Natural killer cell treated with Interleukin-12 subunit alpha and Interleukin-12 subunit beta and Interleukin-15 and Interleukin-18, amount 100 ng/mL, for 72 hours (primary cell): Measurements from ENCODE around the gene FBRSL1. TPM values are rescaled to one million over a fixed set of nuclear protein-coding genes. Genes with fewer than 3 reads are reported as not detected.
A peak's percentile ranks its signal among the peaks of the same experiment; 100 is the strongest.
"Not testable (repeated sequence)": the region's sequence is repeated elsewhere in the genome, so short reads cannot be mapped to it uniquely, and the experiment has no call there.

Source experiments
- ATAC-seq, 2 donors: fragments of 150-1000 bp; cut with Tn5 transposase in 1 of 2; sonication (Bioruptor Pico), chemical (Tn5 transposase) in 1 of 2; 2 replicates each; pipeline ENCODE4 v1.10.0; 2021
- DNase-seq: peaks from one replicate; pipeline ENCODE4 v3.0.0; 2022; ENCODE audit warnings: low spot score
- H3K27ac Mint-ChIP-seq, 2 donors: 1 replicate in 1 of 2; 2 replicates in 1 of 2; pipeline ENCODE4 v1.8.0; 2022; ENCODE audit warnings: mixed read lengths in 2 of 2, mild to moderate bottlenecking in 1 of 2, moderate library complexity in 1 of 2
- H3K27me3 Mint-ChIP-seq, 2 donors: 1 replicate in 1 of 2; 2 replicates in 1 of 2; pipeline ENCODE4 v1.8.0; 2022; ENCODE audit warnings: mixed read lengths in 2 of 2
- H3K36me3 Mint-ChIP-seq: one replicate; pipeline ENCODE4 v1.8.0; 2022; ENCODE audit warnings: mixed read lengths
- H3K4me1 Mint-ChIP-seq, 2 donors: 1 replicate in 1 of 2; 2 replicates in 1 of 2; pipeline ENCODE4 v1.8.0; 2022; ENCODE audit warnings: low read depth in 2 of 2, mixed read lengths in 2 of 2, mild to moderate bottlenecking in 1 of 2
- H3K4me3 Mint-ChIP-seq: one replicate; pipeline ENCODE4 v1.8.0; 2022; ENCODE audit warnings: mixed read lengths
- H3K9me3 Mint-ChIP-seq: 2 replicates; pipeline ENCODE4 v1.8.0; 2022; ENCODE audit warnings: mixed read lengths
- total RNA-seq, 2 donors: library from RNA; stranded (reverse); gene quantifications; one replicate each; pipeline ENCODE4 v1.2.3, GENCODE V29; 2022

Gene FBRSL1
- total RNA-seq, 2 donors from 2014 or later, result 38.0 to 91.5 TPM

GRCh38 chr12:132458441-132458840 is 31.5 kb upstream of the FBRSL1 start:
- H3K27me3 Mint-ChIP-seq, result no peaks in the 10 kb centered on the region
- no peaks in the 10 kb centered on the region for H3K36me3 Mint-ChIP-seq
- ATAC-seq (no peak), DNase-seq (no peak)
- peaks cover 8% of the 10 kb centered on the region for H3K9me3 Mint-ChIP-seq
- H3K27ac Mint-ChIP-seq, result no peak overlapping the region
- peaks cover 16 to 25% of the 10 kb centered on the region in 2 donors for H3K4me1 Mint-ChIP-seq
- H3K4me3 Mint-ChIP-seq, result no peak overlapping the region

DNA sequence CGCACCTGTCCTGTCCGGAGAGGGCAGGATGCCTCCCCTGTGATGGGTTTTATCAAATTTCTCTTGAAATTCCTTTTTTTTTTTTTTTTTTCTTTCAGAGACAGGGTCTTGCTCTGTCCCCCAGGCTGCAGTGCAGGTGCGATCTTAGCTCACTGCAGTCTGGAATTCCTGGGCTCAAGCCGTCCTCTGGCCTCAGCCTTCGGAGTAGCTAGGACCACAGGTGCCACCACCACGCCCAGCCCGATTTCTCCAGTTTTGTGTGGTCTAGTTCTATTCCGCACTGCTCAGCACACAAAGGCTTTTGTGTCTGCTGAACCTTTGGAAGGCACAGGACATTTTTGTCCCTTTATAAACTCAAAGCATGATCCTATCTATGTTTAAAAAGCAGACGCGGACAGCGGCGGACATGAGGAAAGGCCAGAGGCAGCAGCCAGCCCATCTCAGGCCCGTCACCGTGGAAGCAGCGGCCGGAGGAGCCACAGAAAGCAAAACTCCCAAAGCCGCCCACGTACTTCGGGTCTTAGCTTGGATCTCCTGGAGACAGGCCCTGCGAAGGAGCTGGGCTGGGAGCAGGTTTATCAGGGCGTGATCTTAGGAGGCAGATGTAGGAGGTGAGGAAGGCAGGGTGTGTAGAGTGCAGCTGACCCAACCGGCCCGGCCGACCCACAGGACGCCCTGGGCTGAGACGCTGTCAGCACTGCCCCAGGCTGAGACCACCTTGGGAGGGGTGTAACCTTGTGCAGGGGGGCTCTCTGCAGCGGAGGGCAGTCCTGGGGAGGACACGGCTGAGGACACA is 30.9 kb upstream of the FBRSL1 start:
- no peak overlapping the region for H3K4me3 Mint-ChIP-seq
- peaks cover 8% of the 10 kb centered on the region for H3K9me3 Mint-ChIP-seq
- no peak overlapping the region for H3K27ac Mint-ChIP-seq
- no peak for DNase-seq
- no peak for ATAC-seq
- H3K27me3 Mint-ChIP-seq, result no peaks in the 10 kb centered on the region
- no peaks in the 10 kb centered on the region for H3K36me3 Mint-ChIP-seq
- H3K4me1 Mint-ChIP-seq, result peaks cover 14 to 23% of the 10 kb centered on the region in 2 donors

GRCh38 chr12:132460571-132460970 is 29.4 kb upstream of the FBRSL1 start:
- H3K9me3 Mint-ChIP-seq, result peaks cover 5% of the 10 kb centered on the region
- DNase-seq (no peak), ATAC-seq (no peak)
- no peaks in the 10 kb centered on the region for H3K36me3 Mint-ChIP-seq
- no peak overlapping the region for H3K27ac Mint-ChIP-seq
- peaks cover 5 to 8% of the 10 kb centered on the region in 2 donors for H3K4me1 Mint-ChIP-seq
- H3K27me3 Mint-ChIP-seq, result no peaks in the 10 kb centered on the region
- no peak overlapping the region for H3K4me3 Mint-ChIP-seq

GRCh38 chr12:132461526-132461925 is 28.4 kb upstream of the FBRSL1 start:
- ATAC-seq (no peak), DNase-seq (no peak)
- peaks cover 0 to 6% of the 10 kb centered on the region in 2 donors for H3K4me1 Mint-ChIP-seq
- H3K27ac Mint-ChIP-seq, result no peak overlapping the region
- no peak overlapping the region for H3K4me3 Mint-ChIP-seq
- no peaks in the 10 kb centered on the region for H3K9me3 Mint-ChIP-seq
- H3K27me3 Mint-ChIP-seq, result no peaks in the 10 kb centered on the region
- no peaks in the 10 kb centered on the region for H3K36me3 Mint-ChIP-seq

DNA sequence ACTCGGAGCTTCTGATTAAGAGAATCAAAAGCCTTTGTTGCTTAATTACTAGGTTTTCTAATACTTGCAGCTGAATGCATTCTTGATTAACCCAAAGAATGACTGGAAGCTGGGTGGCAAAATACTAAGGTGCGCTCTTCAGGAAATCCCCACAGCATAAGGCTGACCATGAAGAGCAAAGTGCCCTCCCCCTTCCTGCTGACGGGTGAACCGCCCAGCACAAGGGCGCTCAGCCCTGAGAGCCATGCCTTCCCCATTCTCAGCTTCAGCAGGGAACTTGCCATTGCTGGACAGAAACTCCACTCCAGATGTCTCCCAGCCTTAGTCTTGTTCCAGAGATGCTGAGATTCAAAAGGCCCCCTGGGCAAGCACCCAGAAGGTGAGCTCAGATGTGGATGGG is 27.2 kb upstream of the FBRSL1 start:
- no peak for DNase-seq
- no peaks in the 10 kb centered on the region for H3K27me3 Mint-ChIP-seq
- H3K4me1 Mint-ChIP-seq, result peaks cover 0 to 6% of the 10 kb centered on the region in 2 donors
- peak in 1 of 2 donors; percentile 73 for ATAC-seq
- H3K9me3 Mint-ChIP-seq, result no peaks in the 10 kb centered on the region
- H3K27ac Mint-ChIP-seq, result no peak overlapping the region
- no peak overlapping the region for H3K4me3 Mint-ChIP-seq
- no peaks in the 10 kb centered on the region for H3K36me3 Mint-ChIP-seq

DNA sequence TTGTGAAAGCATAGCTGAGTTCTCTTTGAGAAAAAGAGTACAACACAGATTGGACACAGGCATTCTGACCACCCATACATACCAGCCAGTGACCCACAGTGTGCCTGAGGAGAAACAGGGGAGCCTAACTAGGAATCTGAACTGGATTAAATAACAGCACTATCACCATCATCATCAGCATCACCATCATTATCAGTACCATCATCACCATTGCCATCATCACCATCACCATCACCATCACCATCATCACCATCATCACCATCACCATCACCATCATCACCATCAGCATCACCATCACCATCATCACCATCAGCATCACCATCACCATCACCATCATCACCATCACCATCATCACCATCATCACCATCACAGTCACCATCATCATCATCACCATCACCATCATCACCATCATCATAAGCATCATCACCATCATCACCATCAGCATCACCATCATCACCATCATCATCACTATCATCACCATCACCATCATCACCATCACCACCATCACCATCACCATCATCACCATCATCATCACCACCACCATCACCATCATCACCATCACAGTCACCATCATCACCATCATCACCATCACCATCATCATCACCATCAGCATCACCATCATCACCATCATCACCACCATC is 26.5 kb upstream of the FBRSL1 start:
- DNase-seq, H3K4me3 Mint-ChIP-seq, H3K9me3 Mint-ChIP-seq, H3K27me3 Mint-ChIP-seq, H3K4me1 Mint-ChIP-seq, ATAC-seq, H3K36me3 Mint-ChIP-seq, H3K27ac Mint-ChIP-seq: not testable (repeated sequence)

- not testable (repeated sequence) for ATAC-seq, H3K27ac Mint-ChIP-seq, H3K27me3 Mint-ChIP-seq, H3K4me1 Mint-ChIP-seq, H3K4me3 Mint-ChIP-seq, H3K36me3 Mint-ChIP-seq, H3K9me3 Mint-ChIP-seq, DNase-seq
Observed at GRCh38 chr12:132464304-132464703, 25.6 kb upstream of the FBRSL1 start.

DNA sequence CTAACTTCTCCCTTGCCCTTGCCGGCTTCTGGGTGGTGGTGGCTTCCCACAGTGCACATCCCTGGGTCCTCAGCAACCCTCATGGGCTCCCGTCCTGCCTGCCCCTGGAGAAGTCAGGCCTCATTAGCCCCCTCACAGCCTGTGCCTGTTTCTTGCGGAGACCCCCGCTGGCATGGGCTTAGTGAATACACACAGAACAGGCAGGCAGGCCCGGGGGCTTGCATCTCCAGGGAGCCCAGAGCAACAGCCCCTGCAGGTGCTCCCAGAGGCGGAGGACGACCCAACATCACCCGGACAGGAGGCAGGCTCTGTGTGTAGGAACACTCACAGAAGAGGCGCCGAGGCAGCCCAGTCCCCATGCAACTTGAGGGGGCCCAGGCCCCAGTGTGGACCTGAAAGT is 25.1 kb upstream of the FBRSL1 start:
- H3K36me3 Mint-ChIP-seq, result no peaks in the 10 kb centered on the region
- H3K4me1 Mint-ChIP-seq, result peaks cover 9 to 14% of the 10 kb centered on the region in 2 donors
- no peak for ATAC-seq

DNA sequence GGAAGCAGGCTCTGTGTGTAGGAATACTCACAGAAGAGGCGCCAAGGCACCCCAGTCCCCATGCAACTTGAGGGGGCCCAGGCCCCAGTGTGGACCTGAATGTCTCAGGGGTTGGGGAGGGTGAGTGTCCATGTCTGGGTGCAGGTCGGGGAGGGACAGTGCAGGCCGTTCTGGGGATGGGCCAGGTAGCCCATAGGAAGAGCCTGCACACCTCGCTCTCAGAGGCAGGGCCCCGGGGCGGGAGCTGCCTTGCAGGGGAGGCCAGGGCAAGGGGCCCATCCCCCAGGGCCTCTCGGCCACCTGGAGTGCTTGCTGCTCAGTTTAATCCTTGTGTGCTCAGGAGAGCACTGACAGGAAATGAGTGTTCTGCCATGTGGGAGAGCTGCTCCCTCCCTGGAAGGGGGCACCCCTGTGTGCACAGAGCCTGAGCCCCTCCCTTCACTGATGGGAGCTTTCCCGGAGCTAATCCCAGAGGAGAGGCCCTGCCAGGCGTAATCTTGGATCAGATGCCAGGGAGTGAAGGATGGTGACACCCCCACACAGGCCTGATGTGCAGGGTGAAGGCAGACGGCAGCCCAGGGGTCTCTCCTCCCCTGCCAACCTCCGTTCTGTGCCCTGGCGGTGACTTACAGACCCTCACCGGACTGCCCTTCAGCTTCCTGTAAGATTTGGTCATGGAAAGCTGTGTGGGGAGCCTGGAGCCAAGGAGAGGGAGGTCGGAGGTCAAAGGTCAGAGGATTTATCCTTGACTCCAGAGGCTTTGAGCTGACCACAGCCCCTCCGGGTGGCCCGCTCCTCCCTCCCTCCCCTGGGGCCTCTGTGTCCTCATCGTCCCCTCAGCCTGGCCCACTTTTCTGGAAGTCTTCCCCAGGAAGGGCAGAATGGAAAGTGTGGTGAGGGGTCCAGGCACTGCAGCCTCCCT is 24.4 kb upstream of the FBRSL1 start:
- Mint-ChIP-seq H3K36me3 (no peaks in the 10 kb centered on the region), H3K4me1 (peaks cover 13 to 20% of the 10 kb centered on the region in 2 donors), H3K4me3 (no peak overlapping the region), H3K27me3 (peaks cover 12% of the 10 kb centered on the region in 2 donors), H3K27ac (no peak overlapping the region), H3K9me3 (no peaks in the 10 kb centered on the region)
- peak in 1 of 2 donors; percentile 28 for ATAC-seq
- no peak for DNase-seq

More for the DNA sequence above, 25.1 kb upstream of the FBRSL1 start:
- no peaks in the 10 kb centered on the region for H3K9me3 Mint-ChIP-seq
- no peak for DNase-seq
- no peak overlapping the region for H3K27ac Mint-ChIP-seq
- H3K27me3 Mint-ChIP-seq, result peaks cover 7 to 8% of the 10 kb centered on the region in 2 donors
- no peak overlapping the region for H3K4me3 Mint-ChIP-seq

DNA sequence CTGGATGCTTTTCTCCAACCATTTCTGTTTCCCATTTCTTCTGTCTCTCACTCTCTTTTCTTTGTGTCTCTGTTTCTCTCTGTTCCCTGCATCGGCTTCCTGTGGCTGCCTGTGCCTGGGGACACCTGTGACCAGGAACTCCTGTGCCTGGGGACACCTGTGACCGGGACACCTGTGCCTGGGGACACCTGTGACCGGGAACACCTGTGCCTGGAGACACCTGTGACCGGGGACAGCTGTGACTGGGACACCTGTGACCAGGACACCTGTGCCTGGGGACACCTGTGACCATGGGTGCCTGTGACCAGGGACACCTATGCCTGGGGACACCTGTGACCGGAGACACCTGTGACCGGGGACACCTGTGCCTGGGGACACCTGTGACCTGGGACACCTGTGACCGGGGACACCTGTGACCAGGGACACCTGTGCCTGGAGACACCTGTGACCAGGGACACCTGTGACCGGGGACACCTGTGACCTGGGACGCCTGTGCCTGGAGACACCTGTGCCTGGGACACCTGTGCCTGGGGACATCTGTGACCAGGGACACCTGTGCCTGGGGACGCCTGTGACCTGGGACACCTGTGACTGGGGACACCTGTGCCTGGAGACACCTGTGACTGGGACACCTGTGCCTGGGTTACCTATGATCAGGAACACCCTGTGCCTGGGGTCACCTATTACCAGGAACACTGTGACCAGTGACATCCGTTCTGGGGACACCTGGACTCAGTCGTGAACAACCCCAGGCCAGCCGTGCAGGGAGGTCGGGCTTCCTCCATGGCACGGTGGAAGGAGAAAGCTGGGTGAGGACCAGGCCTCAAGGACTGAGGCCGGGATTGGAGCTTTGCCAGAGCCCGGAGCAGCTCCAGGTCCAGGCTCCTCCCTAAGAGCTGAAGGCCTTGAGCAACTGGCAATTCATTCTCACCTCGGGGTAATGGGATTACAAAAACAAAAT is 23.4 kb upstream of the FBRSL1 start:
- H3K4me3 Mint-ChIP-seq, result no peak overlapping the region
- no peak for DNase-seq
- no peaks in the 10 kb centered on the region for H3K36me3 Mint-ChIP-seq
- H3K4me1 Mint-ChIP-seq, result peaks cover 13 to 27% of the 10 kb centered on the region in 2 donors
- H3K9me3 Mint-ChIP-seq, result no peaks in the 10 kb centered on the region
- no peak for ATAC-seq
- H3K27ac Mint-ChIP-seq, result no peak overlapping the region
- H3K27me3 Mint-ChIP-seq, result peaks cover 12 to 18% of the 10 kb centered on the region in 2 donors

- Mint-ChIP-seq H3K9me3 (no peaks in the 10 kb centered on the region), H3K4me1 (peaks cover 13 to 29% of the 10 kb centered on the region in 2 donors), H3K4me3 (no peak overlapping the region), H3K27me3 (peaks cover 12 to 19% of the 10 kb centered on the region in 2 donors), H3K27ac (no peak overlapping the region), H3K36me3 (no peaks in the 10 kb centered on the region)
- no peak for DNase-seq
- ATAC-seq, result no peak
Observed at GRCh38 chr12:132467511-132467910, 22.4 kb upstream of the FBRSL1 start.

GRCh38 chr12:132469423-132469822 is 20.5 kb upstream of the FBRSL1 start:
- ATAC-seq (no peak), DNase-seq (no peak)
- Mint-ChIP-seq H3K36me3 (no peaks in the 10 kb centered on the region), H3K4me1 (peaks cover 13 to 29% of the 10 kb centered on the region in 2 donors), H3K9me3 (no peaks in the 10 kb centered on the region), H3K27ac (peak overlapping the region in 1 of 2 donors; percentile 30), H3K4me3 (peak overlapping the region; percentile 61), H3K27me3 (peaks cover 12 to 19% of the 10 kb centered on the region in 2 donors)

DNA sequence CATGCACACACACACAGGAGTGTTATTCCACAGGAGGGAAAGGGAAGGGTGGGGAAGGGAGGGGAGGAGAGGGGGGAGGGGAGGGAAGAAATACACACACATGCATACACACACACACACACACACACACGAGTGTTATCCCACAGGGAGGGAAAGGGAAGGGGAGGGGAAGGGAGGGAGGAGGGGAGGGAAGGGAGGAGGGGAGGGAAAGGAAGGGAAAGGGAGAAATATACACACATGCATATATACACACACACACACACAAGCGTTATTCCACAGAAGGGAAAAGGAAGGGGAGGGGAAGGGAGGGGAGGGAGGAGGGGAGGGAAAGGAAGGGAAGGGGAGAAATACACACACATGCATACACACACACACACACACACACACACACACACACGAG is 19.6 kb upstream of the FBRSL1 start:
- Mint-ChIP-seq H3K27me3 (peaks cover 12 to 19% of the 10 kb centered on the region in 2 donors), H3K27ac (no peak overlapping the region), H3K36me3 (no peaks in the 10 kb centered on the region), H3K4me3 (no peak overlapping the region), H3K4me1 (peaks cover 13 to 29% of the 10 kb centered on the region in 2 donors), H3K9me3 (no peaks in the 10 kb centered on the region)
- ATAC-seq (no peak), DNase-seq (no peak)
